ENCODE measurements around the gene ZMIZ1.

Gene ZMIZ1

DNA sequence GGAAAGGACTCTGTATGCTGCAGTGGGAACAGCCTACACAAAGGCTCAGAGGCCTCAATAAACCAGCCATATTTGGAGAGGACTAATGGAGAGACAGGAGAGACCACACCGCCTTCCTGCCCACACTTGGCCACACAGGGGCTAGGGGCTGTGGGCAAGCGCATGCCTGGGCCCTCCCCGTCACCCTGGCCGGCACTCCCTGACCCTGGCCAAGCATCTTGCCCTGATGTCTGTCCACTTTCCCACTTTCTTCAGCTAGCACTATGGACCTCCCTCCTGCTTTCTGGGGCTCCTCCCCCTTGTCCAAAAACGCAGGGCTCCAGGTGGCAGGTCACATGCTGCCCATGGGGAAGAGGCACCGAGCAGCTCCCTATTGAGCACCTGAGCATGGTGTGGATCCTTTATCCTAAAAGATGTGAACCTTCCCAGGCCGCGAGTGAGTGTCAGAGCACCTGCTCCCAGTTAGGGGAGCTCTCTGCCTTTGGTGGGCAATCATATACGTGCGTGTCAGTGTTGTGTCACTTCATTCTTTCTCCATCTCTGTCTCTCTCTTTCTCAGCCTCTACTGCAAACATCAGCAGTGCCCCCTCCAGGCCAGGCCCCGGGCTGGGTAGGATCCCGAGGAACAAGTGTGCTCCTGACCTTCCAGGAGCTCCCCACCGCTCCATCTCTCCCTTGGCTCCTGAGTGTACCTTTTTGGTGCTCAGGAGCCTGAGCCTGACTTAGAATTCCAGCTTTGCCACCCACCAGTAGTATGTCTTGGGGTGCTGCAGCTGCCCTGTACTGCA lies 74.0 kb downstream of the ZMIZ1 start:
- DNase-seq, result no peak

DNA sequence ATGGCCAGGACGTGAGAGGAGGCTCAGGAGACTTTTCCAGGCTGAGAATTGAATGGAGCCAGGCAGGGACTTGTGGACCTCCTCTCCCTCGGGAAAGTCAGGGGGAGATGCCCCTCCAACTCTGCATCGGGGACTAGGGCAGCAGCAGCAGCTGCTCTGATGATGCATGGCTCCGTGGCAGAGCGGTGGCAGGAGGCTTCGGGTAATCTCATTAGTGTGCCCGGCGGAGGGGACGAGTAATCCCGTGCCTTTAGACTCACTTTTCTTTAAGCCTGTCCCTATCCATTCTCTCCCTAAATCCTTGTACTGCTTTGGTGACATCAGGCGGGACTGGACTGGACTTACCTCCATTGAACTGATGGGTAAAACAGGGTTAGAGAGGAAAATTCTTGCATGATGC lies 75.1 kb downstream of the ZMIZ1 start:
- no peak for DNase-seq

DNA sequence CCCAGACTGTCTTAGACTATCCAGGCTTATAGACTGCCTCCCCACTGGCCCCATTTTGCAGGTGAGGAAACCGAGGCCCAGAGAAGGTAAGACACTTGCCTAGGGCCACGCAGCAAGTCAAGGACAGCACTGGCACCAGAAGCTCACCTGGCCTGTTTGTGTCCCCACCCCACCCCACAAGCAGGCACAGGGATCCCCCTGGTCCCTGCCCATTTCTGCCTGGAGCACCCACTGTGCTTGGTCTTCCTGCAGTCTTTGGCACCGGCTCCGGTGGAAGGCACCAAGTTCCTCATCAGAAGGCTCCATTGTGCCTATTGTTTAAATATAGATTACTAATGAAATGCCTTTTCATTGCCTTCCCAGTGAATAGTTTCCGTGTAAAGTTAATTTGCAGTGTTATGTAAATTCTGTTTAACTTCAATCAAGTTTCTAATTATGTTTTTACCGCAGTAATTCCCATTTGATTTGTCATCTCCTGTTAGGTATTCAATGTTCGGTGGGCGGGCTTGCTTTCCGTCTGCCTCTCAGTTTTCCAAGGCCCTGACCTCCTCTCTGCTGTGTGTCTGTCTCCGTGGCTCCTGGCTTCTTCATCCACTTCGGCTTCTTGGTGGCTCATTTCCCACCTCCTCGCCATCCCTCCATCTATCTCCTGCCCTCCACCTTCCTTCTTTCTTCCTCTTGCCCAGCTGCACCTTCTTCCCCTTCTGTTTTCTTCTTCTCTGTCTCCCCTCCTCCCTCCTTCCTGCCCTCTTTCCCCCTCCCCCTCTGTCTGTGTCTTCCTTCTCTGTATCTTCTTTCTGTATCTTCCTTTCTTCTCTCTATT lies 75.8 kb downstream of the ZMIZ1 start:
- no peak for DNase-seq

DNA sequence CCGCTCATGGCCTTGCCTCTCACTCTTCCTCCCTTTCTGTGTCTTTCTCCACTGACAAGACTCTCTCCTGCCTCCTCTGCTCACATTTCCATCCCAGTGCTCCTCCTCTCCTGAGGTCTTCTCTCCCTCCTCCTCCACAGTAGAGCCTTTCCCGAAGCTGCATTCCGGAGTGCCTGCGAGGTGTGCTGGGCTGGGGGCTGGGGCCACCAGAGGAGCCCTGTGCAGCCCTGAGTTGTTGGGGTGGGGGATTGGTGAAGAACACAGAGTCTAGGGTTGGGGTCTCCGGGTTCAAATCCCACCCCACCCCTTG lies 76.4 kb downstream of the ZMIZ1 start:
- DNase-seq, result no peak

DNA sequence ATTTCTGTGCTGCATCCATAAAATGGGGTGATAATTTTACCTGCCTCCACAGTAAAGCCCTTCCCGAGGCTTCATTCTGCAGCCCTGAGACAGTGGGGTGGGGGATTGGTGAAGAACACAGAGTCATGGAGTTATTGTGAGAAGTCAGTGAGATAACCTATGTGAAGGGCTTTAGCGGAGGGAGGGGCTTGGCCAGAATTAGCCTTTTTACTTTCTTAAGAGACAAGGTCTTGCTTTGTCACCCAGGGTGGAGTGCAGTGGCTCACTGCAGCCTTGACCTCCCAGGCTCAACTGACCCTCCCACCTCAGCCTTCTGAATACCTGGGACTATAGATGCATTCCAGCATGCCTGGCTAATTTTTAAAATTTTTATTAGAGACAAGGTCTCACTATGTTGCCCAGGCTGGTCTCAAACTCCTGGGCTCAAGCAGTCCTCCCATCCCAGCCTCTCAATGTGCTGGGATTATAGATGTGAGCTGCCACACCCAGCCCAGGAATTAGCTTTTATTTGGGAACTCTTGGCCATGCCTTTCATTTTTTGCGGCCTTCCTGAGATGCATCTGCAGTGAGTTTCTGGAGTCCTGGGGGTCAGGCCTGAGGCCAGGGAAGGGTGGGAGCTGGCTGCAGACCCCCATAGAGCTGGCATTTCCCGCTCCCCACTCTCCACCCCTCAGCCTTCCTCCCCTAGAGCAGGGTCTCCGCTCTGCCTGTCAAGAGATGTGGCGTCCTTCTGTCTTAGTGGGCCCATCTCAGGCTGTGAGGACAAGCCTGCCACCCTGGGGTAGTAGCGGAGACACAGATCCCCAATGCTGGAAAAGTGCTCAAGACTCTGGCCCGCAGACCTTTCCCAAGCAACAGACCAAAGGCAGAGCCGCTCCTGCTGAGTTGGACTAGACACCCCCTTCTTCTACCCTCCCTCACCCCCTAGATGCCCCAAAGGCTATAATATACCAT lies 77.0 kb downstream of the ZMIZ1 start:
- no peak for DNase-seq

DNA sequence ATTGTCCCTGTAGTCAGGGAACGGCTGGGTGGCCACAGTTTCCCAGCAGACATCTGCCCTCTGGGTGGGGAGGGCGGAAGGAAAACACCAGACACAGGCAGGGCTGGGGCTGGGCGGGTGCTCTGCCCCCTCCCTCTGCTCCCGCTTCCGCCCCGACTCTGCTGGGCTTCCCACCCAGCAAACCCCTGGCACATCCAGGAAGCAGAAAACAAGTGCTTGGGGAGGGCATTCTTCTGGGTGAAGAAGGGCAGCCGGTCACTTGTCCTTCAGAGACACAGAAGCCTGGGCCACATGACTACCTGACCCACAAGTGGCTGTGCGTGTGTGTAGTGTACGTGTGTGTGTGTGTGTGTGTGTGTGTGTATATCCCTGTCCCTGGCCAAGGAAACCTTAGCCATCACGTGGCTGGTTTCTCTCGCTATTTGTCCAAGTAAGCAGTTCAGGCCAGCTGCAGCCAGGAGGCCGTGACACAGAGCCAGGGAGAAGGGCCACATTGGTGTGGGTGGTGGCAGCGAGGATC lies 77.9 kb downstream of the ZMIZ1 start:
- DNase-seq, result no peak

DNA sequence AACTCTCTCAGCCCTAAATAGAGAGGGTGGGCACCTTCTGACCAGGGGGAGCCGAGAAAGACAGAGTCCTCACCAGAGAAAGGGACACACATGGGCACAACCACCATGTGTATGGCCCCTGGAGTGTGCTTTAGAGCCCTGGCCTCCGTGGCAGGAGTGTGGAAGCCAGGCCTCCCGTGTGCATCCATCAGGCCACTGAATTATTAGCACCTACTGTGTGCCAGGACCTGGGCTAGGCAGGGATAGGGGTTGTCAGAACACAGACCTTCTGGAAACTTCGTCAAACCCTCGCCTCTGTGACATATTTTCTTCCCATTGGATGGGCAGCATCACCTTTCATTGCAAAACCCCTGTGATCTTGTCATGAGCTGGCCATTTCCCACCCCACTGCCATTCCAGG lies 78.5 kb downstream of the ZMIZ1 start:
- DNase-seq, result no peak

DNA sequence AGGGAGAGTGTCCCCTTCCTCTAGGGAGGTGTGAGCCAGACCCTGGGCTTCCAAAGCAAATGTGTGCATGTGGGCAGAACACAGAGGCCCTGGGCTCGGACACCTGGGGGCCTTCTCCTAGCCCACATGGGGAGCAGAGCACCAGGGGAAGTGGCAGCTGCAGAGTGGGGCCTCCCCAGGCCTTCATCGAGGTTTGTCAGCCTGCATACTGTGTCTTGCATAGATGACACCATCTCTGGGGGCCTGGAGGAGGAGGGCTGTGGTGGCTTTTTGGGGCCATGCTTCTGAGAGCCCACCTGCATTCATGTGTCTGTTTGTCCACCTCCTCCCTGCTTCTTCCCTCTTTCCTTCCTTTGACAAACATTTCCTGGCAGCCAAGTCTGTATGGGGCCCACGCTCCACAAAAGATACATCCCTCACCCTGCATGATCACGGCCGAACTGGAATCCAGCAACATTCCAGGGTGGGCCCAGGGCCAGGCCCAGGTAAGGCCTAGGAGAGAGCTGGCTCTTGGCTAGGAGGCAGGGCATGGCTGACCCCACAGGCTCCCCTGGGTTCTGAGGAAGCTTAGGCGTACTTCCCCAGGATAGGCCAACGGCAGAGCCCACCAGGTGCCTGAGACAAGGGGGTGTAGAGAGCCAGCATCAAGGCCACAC lies 79.2 kb downstream of the ZMIZ1 start:
- no peak for DNase-seq

DNA sequence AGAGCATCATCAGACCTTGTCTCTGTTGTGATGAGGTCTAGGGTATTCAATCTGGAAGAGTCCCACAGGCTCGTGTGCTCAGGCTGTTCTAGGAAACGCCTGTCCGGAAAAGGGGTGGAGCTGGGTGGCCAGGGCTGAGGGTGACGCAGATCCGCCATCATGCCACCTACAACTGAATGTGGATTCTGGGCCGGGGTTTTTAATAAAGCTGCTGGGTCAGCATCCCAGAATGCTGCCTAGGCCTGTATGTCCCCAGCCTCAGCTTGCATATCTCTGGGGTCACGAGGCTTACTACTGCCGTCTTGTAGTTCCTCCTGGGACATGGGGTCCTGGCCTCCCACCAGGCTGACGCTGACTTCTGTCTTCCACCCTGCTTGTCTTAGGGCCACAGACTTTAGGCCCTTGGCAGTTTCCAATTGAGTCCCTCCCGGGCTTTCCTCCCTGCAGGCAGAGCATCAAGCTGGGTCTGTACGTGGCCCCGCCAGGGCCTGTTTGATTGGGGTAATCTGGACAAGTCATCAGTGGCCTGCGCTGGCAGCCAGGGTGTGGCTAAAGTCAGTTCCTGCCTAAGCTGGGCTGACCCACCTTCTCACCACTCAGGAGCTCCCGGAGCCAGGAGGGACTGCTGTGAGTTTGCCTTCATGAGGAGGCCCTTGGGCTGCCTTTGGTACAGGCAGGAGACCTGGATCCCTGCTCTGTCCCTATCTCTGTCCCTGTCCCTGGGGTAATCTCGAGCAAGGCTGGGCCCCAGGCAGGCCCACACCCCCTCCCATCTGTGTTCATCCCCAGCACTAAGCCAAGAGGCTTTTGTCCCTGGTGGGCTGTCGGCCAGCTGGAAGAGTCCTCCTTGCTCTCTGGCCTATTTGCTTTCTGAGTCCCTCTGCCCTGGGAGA lies 79.9 kb downstream of the ZMIZ1 start:
- no peak for DNase-seq

DNA sequence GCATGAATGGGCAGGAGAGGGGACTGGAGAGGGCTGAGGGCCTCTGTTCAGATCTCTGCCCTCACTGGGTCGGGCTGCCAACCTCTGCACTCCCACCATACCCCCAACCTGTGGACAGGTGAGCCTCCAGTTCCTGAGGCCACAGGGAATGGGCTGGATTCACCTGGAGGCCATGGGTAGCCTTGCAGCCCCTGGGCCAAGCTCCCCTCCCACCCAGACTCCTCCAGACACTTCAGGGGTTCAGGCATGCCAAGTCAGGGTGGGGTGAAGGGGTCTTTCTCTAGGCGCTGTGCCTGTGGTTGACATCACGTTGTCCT lies 80.5 kb downstream of the ZMIZ1 start:
- DNase-seq, result no peak

DNA sequence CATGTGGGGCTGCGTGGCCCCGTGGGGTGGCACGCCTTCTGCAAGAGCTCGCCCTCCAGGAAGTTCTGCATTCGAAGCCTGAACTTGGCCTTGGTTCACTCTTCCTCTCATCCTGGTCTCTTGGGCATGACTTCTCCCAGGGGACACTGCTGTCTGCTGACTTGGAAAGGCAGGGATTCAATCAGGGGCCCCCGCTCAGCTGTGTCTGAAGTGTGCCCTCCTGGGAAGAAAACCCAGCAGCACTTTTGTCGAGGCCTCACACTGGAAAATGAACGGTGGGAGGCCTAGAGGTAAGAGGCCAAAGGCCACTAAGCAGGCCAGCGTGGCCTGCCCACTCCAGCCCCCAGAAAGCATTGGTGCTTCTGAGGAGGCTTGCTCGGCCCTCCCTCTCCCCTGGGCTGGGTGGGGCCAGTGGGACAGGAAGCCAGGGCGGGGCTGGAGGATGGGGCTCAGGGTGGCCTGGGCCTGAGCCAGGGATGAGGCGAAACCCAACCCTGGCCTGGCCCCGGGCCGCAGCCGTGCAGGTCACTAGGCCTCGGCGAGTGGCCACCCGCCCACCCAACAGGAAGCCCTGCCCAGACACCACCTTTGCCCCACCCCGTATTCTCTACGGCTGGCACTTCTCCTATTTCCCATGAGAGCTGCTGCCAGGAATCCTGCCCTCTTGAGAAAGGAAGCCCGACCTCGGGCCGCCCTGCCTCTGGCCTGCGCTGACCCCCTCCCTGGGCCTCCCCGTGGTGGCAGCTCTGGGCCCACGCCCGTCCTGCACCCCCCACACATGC lies 81.1 kb downstream of the ZMIZ1 start:
- no peak for DNase-seq

DNA sequence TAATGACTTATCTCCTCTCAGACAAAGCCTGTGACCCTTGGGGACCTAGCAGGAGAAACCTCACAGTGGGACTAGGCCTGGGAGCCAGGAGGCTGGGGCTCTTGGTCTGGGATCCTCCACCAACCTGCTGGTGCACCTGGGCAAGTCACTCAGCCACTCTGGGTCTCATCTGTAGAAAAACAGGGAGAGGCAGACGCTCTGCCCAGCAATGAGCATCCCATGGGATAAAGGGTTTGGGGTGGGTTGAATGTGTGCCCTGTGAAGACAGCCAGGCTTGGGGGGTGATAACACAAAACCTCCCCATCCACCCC lies 81.6 kb downstream of the ZMIZ1 start:
- no peak for DNase-seq

DNA sequence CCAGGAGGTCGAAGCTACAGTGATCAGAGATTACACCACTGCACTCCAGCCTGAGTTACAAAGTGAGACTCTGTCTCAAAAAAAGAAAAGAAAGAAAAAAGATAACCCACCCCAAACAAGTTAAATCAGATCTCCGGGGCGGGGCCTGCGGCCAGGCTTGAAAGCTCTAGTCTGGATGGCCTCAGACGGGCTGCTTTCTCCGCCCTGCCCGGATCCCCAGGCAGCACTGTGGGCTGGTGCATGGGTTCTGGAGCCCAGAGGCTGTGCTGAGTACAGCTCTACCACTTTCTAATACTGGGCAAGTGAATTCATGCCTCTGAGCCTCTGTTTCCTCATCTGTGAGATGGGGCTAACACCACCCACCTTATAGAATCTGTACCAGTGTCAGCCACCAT lies 83.7 kb downstream of the ZMIZ1 start:
- no peak for DNase-seq

DNA sequence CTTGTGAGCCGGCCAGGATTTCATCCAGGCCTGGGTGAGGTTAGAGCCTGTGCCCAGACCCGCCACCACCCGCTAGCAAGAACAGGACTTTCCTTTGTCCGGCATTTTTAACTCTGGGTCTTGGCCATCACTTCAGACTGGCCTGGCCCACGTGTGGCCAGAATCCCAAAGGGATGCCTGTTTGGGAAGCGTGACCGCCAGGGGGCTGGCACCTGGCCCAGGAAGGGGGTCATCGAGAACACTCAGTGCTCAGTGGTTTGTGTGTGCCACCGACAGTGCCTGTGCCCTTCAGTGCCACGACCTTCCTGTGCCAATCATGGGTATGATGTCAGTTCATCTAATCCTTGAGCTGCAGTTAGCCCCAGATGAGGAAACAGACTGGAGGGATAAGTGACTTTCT lies 85.0 kb downstream of the ZMIZ1 start:
- no peak for DNase-seq

DNA sequence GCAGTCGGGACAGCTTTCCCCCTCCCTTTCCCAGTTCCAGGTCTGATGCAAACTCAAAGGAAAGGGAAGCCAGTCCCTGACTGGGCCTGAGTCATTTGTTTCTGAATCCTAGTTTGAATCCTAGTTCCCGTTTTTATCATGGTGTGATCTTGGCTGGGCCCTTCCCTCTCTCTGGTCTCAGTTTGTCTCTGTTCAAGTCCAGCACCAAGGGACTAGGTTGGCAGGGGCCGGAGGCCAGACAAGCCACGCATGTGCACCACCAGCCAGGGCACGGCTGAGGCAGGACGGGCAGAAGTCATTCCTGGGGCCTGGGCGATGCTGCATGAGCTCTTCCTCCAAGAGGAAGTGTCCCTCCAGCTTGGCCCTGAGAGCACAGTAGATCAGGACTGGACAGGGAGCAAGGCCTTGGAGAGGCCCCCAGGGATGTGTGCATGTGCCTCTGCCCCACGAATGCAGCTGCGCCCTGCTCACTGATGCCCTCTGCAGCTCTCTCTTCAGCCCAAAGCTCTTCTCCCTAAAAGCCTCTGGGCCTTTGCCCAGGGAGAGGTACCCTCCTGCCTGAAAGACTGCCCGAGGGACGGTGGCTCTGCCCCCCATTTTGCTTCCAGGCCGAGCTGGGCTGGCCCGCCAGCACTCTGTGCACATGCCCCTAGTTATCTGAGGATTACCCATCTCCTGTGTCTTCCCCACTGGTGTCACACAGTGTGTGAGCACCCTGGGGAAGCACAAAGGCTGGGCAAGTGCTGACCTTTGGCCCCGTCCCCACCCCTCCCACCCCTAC lies 86.7 kb downstream of the ZMIZ1 start:
- no peak for DNase-seq

DNA sequence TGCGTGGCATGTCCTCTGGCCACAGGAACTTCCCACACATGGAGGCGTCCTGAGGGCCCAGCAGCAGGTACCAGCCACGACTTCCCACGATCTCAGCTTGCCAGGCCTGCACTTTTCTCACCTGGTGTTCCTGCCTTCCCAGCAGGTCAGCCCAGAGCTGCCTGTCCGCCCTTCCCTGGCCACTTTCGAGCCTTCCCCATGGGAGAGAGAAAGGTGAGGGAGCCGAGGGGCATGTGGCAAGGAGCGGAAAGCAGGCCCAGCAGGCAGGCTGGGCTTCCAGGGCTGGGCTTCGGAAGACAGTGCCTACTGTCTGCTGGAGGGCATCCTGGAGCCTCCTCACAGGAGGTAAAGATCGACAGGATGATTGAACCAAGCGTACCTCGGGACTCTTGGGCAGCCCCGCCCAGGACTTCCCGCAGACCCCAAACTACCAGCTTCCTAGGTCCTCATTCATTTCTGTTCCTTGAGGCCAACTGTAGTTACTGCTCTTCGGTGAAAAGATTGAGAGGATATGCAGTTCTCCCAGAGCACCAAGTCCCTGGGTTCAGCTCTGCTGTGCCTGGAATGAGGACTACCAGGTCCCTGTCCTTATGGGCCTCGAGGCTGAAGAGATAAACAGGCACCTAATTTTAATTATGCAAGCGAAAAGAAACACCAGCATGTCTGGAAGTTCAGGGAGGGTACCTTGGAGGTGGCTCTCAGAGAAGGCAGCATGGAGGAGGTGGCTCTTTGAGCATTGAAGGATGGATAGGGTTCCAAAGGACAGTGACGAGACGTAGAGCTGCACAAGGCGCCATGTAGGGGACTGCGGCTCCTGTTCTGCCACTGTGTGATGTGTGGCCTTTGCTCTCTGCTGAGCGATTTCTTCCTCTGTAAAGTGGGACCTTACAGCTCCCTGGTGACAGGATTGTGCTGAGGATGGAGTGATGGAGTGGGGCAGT lies 87.8 kb downstream of the ZMIZ1 start:
- no peak for DNase-seq

DNA sequence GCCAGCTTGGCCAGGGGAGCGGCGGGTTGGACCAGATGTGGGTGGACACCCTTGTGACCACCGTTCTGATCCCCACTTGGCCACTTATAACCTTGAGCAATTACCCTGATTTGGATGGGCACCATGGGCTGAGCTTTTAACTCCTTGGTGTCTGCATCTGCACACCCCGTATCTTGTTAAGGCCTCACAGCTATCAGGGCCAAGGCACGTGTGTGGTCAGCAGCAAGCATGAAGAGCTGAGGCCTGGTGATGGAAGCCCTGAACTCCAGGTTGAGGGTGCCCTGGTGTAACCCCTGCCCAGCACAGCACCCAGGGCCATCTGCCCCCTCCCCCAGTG lies 89.2 kb downstream of the ZMIZ1 start:
- no peak for DNase-seq

DNA sequence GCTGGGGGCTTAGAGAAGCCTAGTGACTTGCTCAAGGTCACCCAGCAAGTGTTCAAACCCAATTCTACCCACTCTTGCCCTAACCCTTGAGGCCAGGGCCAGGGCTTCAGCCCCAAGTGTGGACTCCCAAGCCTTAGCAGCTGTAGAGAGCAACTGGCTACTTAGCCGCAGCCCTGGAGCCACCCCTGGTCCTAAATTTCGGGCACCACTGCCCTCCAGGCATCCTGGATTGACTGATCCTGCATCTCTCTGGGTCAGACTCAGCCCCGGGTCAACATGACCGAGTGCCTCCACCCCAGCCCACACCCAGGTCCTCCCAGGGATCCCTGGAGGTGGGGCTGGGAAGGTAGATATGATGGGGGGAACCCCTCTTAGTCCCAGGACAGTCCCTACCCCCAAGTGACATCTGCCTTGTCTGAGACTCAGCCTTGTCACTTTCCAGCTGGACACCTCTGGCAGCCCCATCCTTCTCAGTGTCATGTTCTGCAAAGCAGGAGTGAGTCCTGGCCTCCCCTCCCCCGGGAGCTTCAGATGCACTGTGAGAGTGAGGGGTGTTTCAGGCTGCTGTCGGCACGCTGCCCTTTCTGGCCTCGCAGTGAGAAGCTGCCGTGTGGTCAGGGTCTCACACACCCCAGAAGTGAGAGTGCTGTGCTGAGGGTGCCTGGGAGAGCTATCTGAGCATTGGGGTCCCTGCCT lies 89.8 kb downstream of the ZMIZ1 start:
- DNase-seq, result no peak
